Liver (tissue), 9 donors: Measurements from ENCODE around the gene SYCP2L. TPM values are rescaled to one million over a fixed set of nuclear protein-coding genes. Genes with fewer than 3 reads are reported as not detected.

ENCODE experiments used
- DNase-seq: peaks from one replicate; pipeline ENCODE4 v3.0.0-alpha.2; 2017; ENCODE audit warnings: low spot score
- H3K27ac ChIP-seq, 2 donors: one replicate each; pipeline ENCODE4 v1.7.0; 2013; ENCODE audit warnings: inconsistent platforms in 2 of 2, low read length in 2 of 2, control low read depth in 1 of 2, low read depth in 1 of 2, mild to moderate bottlenecking in 1 of 2
- H3K27me3 ChIP-seq, 4 donors: one replicate each; pipeline versions ENCODE4 v1.6.1 to v1.7.0; 2013; ENCODE audit warnings: low read length in 3 of 4, inconsistent platforms in 1 of 4, mild to moderate bottlenecking in 1 of 4, moderate library complexity in 1 of 4; ENCODE audit not compliant: control insufficient read depth in 4 of 4, insufficient read depth in 4 of 4
- H3K36me3 ChIP-seq, 4 donors: one replicate each; pipeline versions ENCODE4 v1.6.1 to v1.7.0; 2013; ENCODE audit warnings: low read length in 3 of 4, mild to moderate bottlenecking in 3 of 4, low read depth in 1 of 4, moderate library complexity in 1 of 4; ENCODE audit not compliant: control insufficient read depth in 4 of 4, insufficient read depth in 3 of 4
- H3K4me1 ChIP-seq, 4 donors: one replicate each; pipeline versions ENCODE4 v1.6.1 to v1.7.0; 2013; ENCODE audit warnings: low read length in 3 of 4, mild to moderate bottlenecking in 3 of 4, moderate library complexity in 1 of 4; ENCODE audit not compliant: control insufficient read depth in 4 of 4, insufficient read depth in 4 of 4
- H3K4me3 ChIP-seq, 3 donors: one replicate each; pipeline versions ENCODE4 v1.6.1 to v1.7.0; 2013; ENCODE audit warnings: low read length in 3 of 3, control low read depth in 1 of 3, low read depth in 1 of 3, mild to moderate bottlenecking in 1 of 3
- H3K9ac ChIP-seq, 2 donors: one replicate each; pipeline ENCODE4 v1.7.0; 2013; ENCODE audit warnings: low read length in 2 of 2, mild to moderate bottlenecking in 2 of 2, moderate library complexity in 2 of 2, control low read depth in 1 of 2, low read depth in 1 of 2
- H3K9me3 ChIP-seq, 4 donors: one replicate each; pipeline versions ENCODE4 v1.6.1 to v1.7.0; 2013; ENCODE audit warnings: low read length in 3 of 4; ENCODE audit not compliant: control insufficient read depth in 4 of 4
- EGR1 ChIP-seq, 2 donors: IDR thresholded peaks; 2 replicates each; pipeline ENCODE4 v1.6.1; 2016 to 2018; ENCODE audit warnings: antibody characterized with exemption in 2 of 2, low read depth in 2 of 2
- FOXA1 ChIP-seq: IDR thresholded peaks from 2 replicates; pipeline ENCODE4 v1.6.1; 2016; ENCODE audit warnings: antibody characterized with exemption
- FOXA2 ChIP-seq: IDR thresholded peaks from 2 replicates; pipeline ENCODE4 v1.6.1; 2016; ENCODE audit warnings: antibody characterized with exemption
- GABPA ChIP-seq, 2 donors: IDR thresholded peaks in 1 of 2; conservative IDR thresholded peaks in 1 of 2; 2 replicates each; pipeline ENCODE4 v1.6.1; 2016; ENCODE audit warnings: antibody characterized with exemption in 2 of 2, mild to moderate bottlenecking in 1 of 2, moderate library complexity in 1 of 2
- HNF4A ChIP-seq, 2 donors: conservative IDR thresholded peaks; 2 replicates each; pipeline ENCODE4 v1.6.1; 2016; ENCODE audit warnings: antibody characterized with exemption in 2 of 2, mild to moderate bottlenecking in 2 of 2
- JUND ChIP-seq, 2 donors: IDR thresholded peaks; 2 replicates each; pipeline ENCODE4 v1.6.1; 2016; ENCODE audit warnings: antibody characterized with exemption in 2 of 2
- NR2F2 ChIP-seq: IDR thresholded peaks from 2 replicates; pipeline ENCODE4 v1.6.1; 2016; ENCODE audit warnings: antibody characterized with exemption
- RAD21 ChIP-seq, 2 donors: IDR thresholded peaks; 2 replicates each; pipeline ENCODE4 v1.6.1; 2016; ENCODE audit warnings: antibody characterized with exemption in 2 of 2, mild to moderate bottlenecking in 2 of 2
- SP1 ChIP-seq: IDR thresholded peaks from 2 replicates; pipeline ENCODE4 v1.6.1; 2018; ENCODE audit warnings: antibody characterized with exemption, mild to moderate bottlenecking
- TAF1 ChIP-seq: conservative IDR thresholded peaks from 2 replicates; pipeline ENCODE4 v1.6.1; 2016; ENCODE audit warnings: antibody characterized with exemption, mild to moderate bottlenecking
- YY1 ChIP-seq: IDR thresholded peaks from 2 replicates; pipeline ENCODE4 v1.6.1; 2016; ENCODE audit warnings: antibody characterized with exemption, mild to moderate bottlenecking
- WGBS: extraction: QIAGEN DNeasy Blood & Tissue Kit; methylation state at CpG from one replicate; pipeline ENCODE4 v1.1.7; 2013; 5-methylcytosine and 5-hydroxymethylcytosine counted together
- polyA plus RNA-seq, 2 donors: library from polyadenylated mRNA; stranded (reverse) in 1 of 2; unstranded in 1 of 2; fragments of 200-250 nt in 1 of 2; fragments of >200 nt in 1 of 2; fragmentation: Nextera tagmentation in 1 of 2; extraction: Ambion mirVana in 1 of 2; gene quantifications; one replicate each; pipeline versions ENCODE4 v1.2.1 to v1.2.3, GENCODE V29; 2013 to 2015
- total RNA-seq, 2 donors: library from RNA; depleted of rRNA; stranded (reverse); fragments of >200 nt; gene quantifications; one replicate each; pipeline ENCODE4 v1.2.3, GENCODE V29; 2014
- TF ChIP-seq, protein P1 (sequence below): fragments of 150-350 bp; IDR thresholded peaks from 2 replicates; pipeline ENCODE4 v1.5.1; 2017; ENCODE audit warnings: improper control_type of control experiment, low read depth, low read length; ENCODE audit not compliant: missing input control
- TF ChIP-seq, protein P2 (sequence below): IDR thresholded peaks from 2 replicates; pipeline ENCODE4 v1.6.1; 2016; ENCODE audit warnings: antibody characterized with exemption
- TF ChIP-seq, protein P3 (sequence below): IDR thresholded peaks from 2 replicates; pipeline ENCODE4 v1.6.1; 2016; ENCODE audit warnings: antibody characterized with exemption, mild to moderate bottlenecking
- TF ChIP-seq, protein P4 (sequence below): IDR thresholded peaks from 2 replicates; pipeline ENCODE4 v1.6.1; 2016; ENCODE audit warnings: antibody characterized with exemption
- donor health status: healthy.
- donor health status: healthy.
- donor health status: healthy.
- donor health status: healthy.
- donor health status: healthy.

SYCP2L gene
- total and polyA plus RNA-seq, 4 donors = 0.28 to 0.33 TPM; not detected in 2

DNA sequence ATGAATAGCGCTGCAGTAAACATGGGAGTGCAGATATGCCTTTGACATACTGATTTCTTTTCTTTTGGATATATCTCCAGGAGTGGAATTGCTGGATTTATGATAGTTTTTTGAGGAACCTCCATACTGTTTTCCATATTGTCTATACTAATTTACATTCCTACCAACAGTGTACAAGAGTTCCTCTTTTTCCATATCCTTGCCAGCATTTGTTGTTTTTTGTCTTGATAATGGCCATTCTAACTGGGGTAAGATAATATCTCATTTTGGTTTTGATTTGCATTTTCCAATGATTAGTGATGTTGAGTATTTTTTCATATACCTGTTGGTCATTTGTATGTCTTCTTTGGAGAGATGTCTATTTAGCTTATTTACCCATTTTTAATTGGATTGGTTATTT, 3.3 kb downstream of the SYCP2L start:
- Histone ChIP-seq H3K27ac (no peak overlapping the region), H3K9ac (no peak overlapping the region), H3K9me3 (no peaks in the 10 kb centered on the region), H3K4me3 (no peak overlapping the region), H3K27me3 (peaks cover 0 to 11% (median 0%) of the 10 kb centered on the region in 4 donors), H3K36me3 (no peaks in the 10 kb centered on the region), H3K4me1 (peaks cover 3 to 8% (median 5%) of the 10 kb centered on the region in 4 donors)
- DNase-seq = no peak
- WGBS = 96% methylated on average over 1 of the region's 1 CpG
- TF ChIP-seq NR2F2 (no peak), SP1 (no peak), TAF1 (no peak), HNF4A (conservative IDR thresholded peaks at IDR 0.05) (no peak), RAD21 (IDR thresholded peaks at IDR 0.05) (no peak), FOXA1 (no peak), YY1 (no peak), GABPA (IDR thresholded peaks at IDR 0.05 in 1 of 2, conservative IDR thresholded peaks at IDR 0.05 in 1 of 2) (no peak), JUND (IDR thresholded peaks at IDR 0.05) (no peak), EGR1 (IDR thresholded peaks at IDR 0.05; ENCODE audit: low read depth in 2 of 2) (no peak), FOXA2 (no peak)
- TF ChIP-seq, protein P1, sequence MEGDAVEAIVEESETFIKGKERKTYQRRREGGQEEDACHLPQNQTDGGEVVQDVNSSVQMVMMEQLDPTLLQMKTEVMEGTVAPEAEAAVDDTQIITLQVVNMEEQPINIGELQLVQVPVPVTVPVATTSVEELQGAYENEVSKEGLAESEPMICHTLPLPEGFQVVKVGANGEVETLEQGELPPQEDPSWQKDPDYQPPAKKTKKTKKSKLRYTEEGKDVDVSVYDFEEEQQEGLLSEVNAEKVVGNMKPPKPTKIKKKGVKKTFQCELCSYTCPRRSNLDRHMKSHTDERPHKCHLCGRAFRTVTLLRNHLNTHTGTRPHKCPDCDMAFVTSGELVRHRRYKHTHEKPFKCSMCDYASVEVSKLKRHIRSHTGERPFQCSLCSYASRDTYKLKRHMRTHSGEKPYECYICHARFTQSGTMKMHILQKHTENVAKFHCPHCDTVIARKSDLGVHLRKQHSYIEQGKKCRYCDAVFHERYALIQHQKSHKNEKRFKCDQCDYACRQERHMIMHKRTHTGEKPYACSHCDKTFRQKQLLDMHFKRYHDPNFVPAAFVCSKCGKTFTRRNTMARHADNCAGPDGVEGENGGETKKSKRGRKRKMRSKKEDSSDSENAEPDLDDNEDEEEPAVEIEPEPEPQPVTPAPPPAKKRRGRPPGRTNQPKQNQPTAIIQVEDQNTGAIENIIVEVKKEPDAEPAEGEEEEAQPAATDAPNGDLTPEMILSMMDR = no peak
- TF ChIP-seq, protein P2, sequence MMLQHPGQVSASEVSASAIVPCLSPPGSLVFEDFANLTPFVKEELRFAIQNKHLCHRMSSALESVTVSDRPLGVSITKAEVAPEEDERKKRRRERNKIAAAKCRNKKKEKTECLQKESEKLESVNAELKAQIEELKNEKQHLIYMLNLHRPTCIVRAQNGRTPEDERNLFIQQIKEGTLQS = no peak
- TF ChIP-seq, protein P3, sequence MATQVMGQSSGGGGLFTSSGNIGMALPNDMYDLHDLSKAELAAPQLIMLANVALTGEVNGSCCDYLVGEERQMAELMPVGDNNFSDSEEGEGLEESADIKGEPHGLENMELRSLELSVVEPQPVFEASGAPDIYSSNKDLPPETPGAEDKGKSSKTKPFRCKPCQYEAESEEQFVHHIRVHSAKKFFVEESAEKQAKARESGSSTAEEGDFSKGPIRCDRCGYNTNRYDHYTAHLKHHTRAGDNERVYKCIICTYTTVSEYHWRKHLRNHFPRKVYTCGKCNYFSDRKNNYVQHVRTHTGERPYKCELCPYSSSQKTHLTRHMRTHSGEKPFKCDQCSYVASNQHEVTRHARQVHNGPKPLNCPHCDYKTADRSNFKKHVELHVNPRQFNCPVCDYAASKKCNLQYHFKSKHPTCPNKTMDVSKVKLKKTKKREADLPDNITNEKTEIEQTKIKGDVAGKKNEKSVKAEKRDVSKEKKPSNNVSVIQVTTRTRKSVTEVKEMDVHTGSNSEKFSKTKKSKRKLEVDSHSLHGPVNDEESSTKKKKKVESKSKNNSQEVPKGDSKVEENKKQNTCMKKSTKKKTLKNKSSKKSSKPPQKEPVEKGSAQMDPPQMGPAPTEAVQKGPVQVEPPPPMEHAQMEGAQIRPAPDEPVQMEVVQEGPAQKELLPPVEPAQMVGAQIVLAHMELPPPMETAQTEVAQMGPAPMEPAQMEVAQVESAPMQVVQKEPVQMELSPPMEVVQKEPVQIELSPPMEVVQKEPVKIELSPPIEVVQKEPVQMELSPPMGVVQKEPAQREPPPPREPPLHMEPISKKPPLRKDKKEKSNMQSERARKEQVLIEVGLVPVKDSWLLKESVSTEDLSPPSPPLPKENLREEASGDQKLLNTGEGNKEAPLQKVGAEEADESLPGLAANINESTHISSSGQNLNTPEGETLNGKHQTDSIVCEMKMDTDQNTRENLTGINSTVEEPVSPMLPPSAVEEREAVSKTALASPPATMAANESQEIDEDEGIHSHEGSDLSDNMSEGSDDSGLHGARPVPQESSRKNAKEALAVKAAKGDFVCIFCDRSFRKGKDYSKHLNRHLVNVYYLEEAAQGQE = no peak
- TF ChIP-seq, protein P4, sequence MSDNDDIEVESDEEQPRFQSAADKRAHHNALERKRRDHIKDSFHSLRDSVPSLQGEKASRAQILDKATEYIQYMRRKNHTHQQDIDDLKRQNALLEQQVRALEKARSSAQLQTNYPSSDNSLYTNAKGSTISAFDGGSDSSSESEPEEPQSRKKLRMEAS = no peak

DNA sequence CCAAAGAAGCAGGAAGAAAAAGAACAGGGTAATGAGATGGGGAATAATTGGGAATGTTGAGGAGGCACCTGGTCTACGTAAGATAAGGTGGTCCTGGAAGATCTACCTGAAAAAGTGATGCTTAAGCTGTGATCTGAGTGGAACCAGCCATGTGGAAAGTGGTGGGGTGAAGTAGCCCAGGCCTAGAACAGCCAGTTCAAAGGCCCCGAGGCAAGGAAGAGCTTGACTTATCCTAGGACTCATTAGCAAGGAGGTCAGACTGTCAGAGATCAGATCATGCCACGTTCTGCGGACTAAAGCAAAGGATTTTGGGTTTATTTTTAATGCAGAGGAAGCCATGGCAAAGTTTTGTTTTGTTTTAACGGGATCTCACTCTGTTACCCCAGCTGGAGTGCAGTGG, 5.1 kb downstream of the SYCP2L start:
- Histone ChIP-seq H3K27me3 (peaks cover 0 to 7% (median 0%) of the 10 kb centered on the region in 4 donors), H3K9ac (no peak overlapping the region), H3K36me3 (no peaks in the 10 kb centered on the region), H3K27ac (no peak overlapping the region), H3K9me3 (no peaks in the 10 kb centered on the region), H3K4me1 (peaks cover 2 to 4% (median 3%) of the 10 kb centered on the region in 4 donors), H3K4me3 (no peak overlapping the region)
- WGBS = 86% methylated on average over 5 of the region's 5 CpGs
- TF ChIP-seq, protein P3 = no peak
- TF ChIP-seq TAF1 (no peak), FOXA1 (no peak)
- TF ChIP-seq, protein P2 = no peak
- no peak for DNase-seq
